Effector memory CD8-positive, alpha-beta T cell (primary cell): ENCODE measurements around the gene PCYT2.
"Not testable (repeated sequence)": the region's sequence is repeated elsewhere in the genome, so short reads cannot be mapped to it uniquely, and the experiment has no call there.

Experiments used
- ATAC-seq: fragments of 150-1000 bp; cut with Tn5 transposase; replicated peaks from 2 replicates; pipeline ENCODE4 v1.10.0; 2021; ENCODE audit warnings: mild to moderate bottlenecking, moderate library complexity
- DNase-seq, 3 experiments: peaks; one replicate each; pipeline ENCODE4 v3.0.0; 2021
- H3K27ac Mint-ChIP-seq, 2 donors: one replicate each; pipeline ENCODE4 v1.8.0; 2022; ENCODE audit warnings: mild to moderate bottlenecking in 2 of 2, mixed read lengths in 2 of 2, moderate library complexity in 2 of 2
- H3K27me3 Mint-ChIP-seq, 2 donors: one replicate each; pipeline ENCODE4 v1.8.0; 2022; ENCODE audit warnings: mixed read lengths in 2 of 2
- H3K36me3 Mint-ChIP-seq: one replicate; pipeline ENCODE4 v1.8.0; 2022; ENCODE audit warnings: mild to moderate bottlenecking, moderate library complexity, mixed read lengths; ENCODE audit not compliant: insufficient read depth
- H3K4me1 Mint-ChIP-seq, 2 donors: one replicate each; pipeline ENCODE4 v1.8.0; 2022; ENCODE audit warnings: low read depth in 2 of 2, mixed read lengths in 2 of 2
- H3K4me3 Mint-ChIP-seq, 2 donors: one replicate each; pipeline ENCODE4 v1.8.0; 2022; ENCODE audit warnings: mild to moderate bottlenecking in 2 of 2, mixed read lengths in 2 of 2, moderate library complexity in 2 of 2
- H3K9me3 Mint-ChIP-seq, 2 donors: one replicate each; pipeline ENCODE4 v1.8.0; 2022; ENCODE audit warnings: mixed read lengths in 2 of 2

Gene PCYT2

GRCh38 chr17:81918333-81918669 is 7.1 kb upstream of the PCYT2 start:
- peak; percentile 21 for ATAC-seq
- Mint-ChIP-seq H3K4me3 (peak overlapping the region; percentile 85 to 90), H3K27ac (peak overlapping the region; percentile 86 to 90), H3K36me3 (peaks cover 49% of the 10 kb centered on the region), H3K4me1 (peaks cover 16 to 20% of the 10 kb centered on the region in 2 donors)
- not testable (repeated sequence) for H3K9me3 Mint-ChIP-seq, DNase-seq, H3K27me3 Mint-ChIP-seq

- Mint-ChIP-seq H3K27me3 (no peaks in the 10 kb centered on the region), H3K4me1 (peaks cover 19 to 20% of the 10 kb centered on the region in 2 donors), H3K27ac (peak within 1 kb of the TSS; percentile 86 to 90), H3K9me3 (no peaks in the 10 kb centered on the region), H3K4me3 (peak within 1 kb of the TSS; percentile 85 to 90), H3K36me3 (peaks cover 54% of the 10 kb centered on the region)
- ATAC-seq: peak; percentile 91
- peak; percentile 65 to 71 (median 69) for DNase-seq
These were observed 6.5 kb upstream of the PCYT2 start, which contains the start of gene SIRT7 for GRCh38 chr17:81917565-81918332. Gene SIRT7 (minus strand): TSS chr17:81918176. CDS start chr17:81918131, 45 bp downstream.

- Mint-ChIP-seq H3K27me3 (no peaks in the 10 kb centered on the region), H3K9me3 (no peaks in the 10 kb centered on the region), H3K4me3 (peak overlapping the region; percentile 85 to 90), H3K27ac (peak overlapping the region in 1 of 2 donors; percentile 86), H3K4me1 (peaks cover 23 to 24% of the 10 kb centered on the region in 2 donors), H3K36me3 (peaks cover 63% of the 10 kb centered on the region)
- DNase-seq (no peak), ATAC-seq (no peak)
These were observed 5.2 kb upstream of the PCYT2 start for GRCh38 chr17:81916234-81917001.

GRCh38 chr17:81915331-81915730 is 4.1 kb upstream of the PCYT2 start:
- Mint-ChIP-seq H3K4me3 (peak overlapping the region in 1 of 2 donors; percentile 29), H3K27me3 (no peaks in the 10 kb centered on the region), H3K36me3 (peaks cover 54% of the 10 kb centered on the region), H3K27ac (no peak overlapping the region), H3K9me3 (no peaks in the 10 kb centered on the region), H3K4me1 (peaks cover 23 to 24% of the 10 kb centered on the region in 2 donors)
- DNase-seq (no peak), ATAC-seq (no peak)

GRCh38 chr17:81914103-81914850 is 3.1 kb upstream of the PCYT2 start:
- no peak for ATAC-seq
- peaks cover 49% of the 10 kb centered on the region for H3K36me3 Mint-ChIP-seq
- no peak overlapping the region for H3K27ac Mint-ChIP-seq
- H3K4me3 Mint-ChIP-seq: no peak overlapping the region
- H3K9me3 Mint-ChIP-seq: no peaks in the 10 kb centered on the region
- no peaks in the 10 kb centered on the region for H3K27me3 Mint-ChIP-seq
- no peak for DNase-seq
- peaks cover 27% of the 10 kb centered on the region in 2 donors for H3K4me1 Mint-ChIP-seq

GRCh38 chr17:81913394-81914102 is 2.3 kb upstream of the PCYT2 start:
- no peak for ATAC-seq

GRCh38 chr17:81912441-81913309 is 1.5 kb upstream of the PCYT2 start:
- H3K27ac Mint-ChIP-seq: peak overlapping the region in 1 of 2 donors; percentile 84
- peak overlapping the region in 1 of 2 donors; percentile 75 for H3K4me3 Mint-ChIP-seq
- peaks cover 45% of the 10 kb centered on the region for H3K36me3 Mint-ChIP-seq
- DNase-seq: no peak
- H3K27me3 Mint-ChIP-seq: no peaks in the 10 kb centered on the region
- H3K9me3 Mint-ChIP-seq: no peaks in the 10 kb centered on the region
- no peak for ATAC-seq
- peaks cover 19 to 22% of the 10 kb centered on the region in 2 donors for H3K4me1 Mint-ChIP-seq

More at GRCh38 chr17:81913394-81914102, 2.3 kb upstream of the PCYT2 start:
- H3K4me3 Mint-ChIP-seq: no peak overlapping the region
- H3K27me3 Mint-ChIP-seq: no peaks in the 10 kb centered on the region
- H3K27ac Mint-ChIP-seq: no peak overlapping the region
- no peak for DNase-seq
- H3K4me1 Mint-ChIP-seq: peaks cover 24 to 27% of the 10 kb centered on the region in 2 donors
- peaks cover 49% of the 10 kb centered on the region for H3K36me3 Mint-ChIP-seq
- H3K9me3 Mint-ChIP-seq: no peaks in the 10 kb centered on the region

GRCh38 chr17:81911969-81912368 is 770 bp upstream of the PCYT2 start:
- H3K4me1 Mint-ChIP-seq: peaks cover 14 to 18% of the 10 kb centered on the region in 2 donors
- peak overlapping the region; percentile 75 to 76 for H3K4me3 Mint-ChIP-seq
- ATAC-seq (no peak), DNase-seq (no peak)
- H3K27ac Mint-ChIP-seq: peak overlapping the region in 1 of 2 donors; percentile 84
- no peaks in the 10 kb centered on the region for H3K27me3 Mint-ChIP-seq
- H3K9me3 Mint-ChIP-seq: no peaks in the 10 kb centered on the region
- peaks cover 45% of the 10 kb centered on the region for H3K36me3 Mint-ChIP-seq

GRCh38 chr17:81910840-81911276 is 341 bp downstream of the PCYT2 start:
- H3K4me1 Mint-ChIP-seq: peaks cover 10 to 14% of the 10 kb centered on the region in 2 donors
- no peak overlapping the region for H3K27ac Mint-ChIP-seq
- no peaks in the 10 kb centered on the region for H3K9me3 Mint-ChIP-seq
- H3K4me3 Mint-ChIP-seq: peak overlapping the region; percentile 71 to 77
- ATAC-seq (no peak), DNase-seq (no peak)
- H3K36me3 Mint-ChIP-seq: peaks cover 37% of the 10 kb centered on the region
- H3K27me3 Mint-ChIP-seq: no peaks in the 10 kb centered on the region

GRCh38 chr17:81909966-81910839 is 996 bp downstream of the PCYT2 start:
- Mint-ChIP-seq H3K27me3 (no peaks in the 10 kb centered on the region), H3K36me3 (peaks cover 33% of the 10 kb centered on the region), H3K27ac (no peak overlapping the region), H3K9me3 (no peaks in the 10 kb centered on the region), H3K4me3 (peak overlapping the region; percentile 71 to 77), H3K4me1 (peaks cover 8 to 11% of the 10 kb centered on the region in 2 donors)
- DNase-seq: no peak
- no peak for ATAC-seq

- H3K36me3 Mint-ChIP-seq: peaks cover 25% of the 10 kb centered on the region
- H3K27ac Mint-ChIP-seq: no peak overlapping the region
- no peaks in the 10 kb centered on the region for H3K27me3 Mint-ChIP-seq
- H3K4me3 Mint-ChIP-seq: peak overlapping the region in 1 of 2 donors; percentile 71
- ATAC-seq (no peak), DNase-seq (no peak)
- H3K9me3 Mint-ChIP-seq: no peaks in the 10 kb centered on the region
- H3K4me1 Mint-ChIP-seq: peaks cover 8 to 11% of the 10 kb centered on the region in 2 donors
These were observed 2.0 kb downstream of the PCYT2 start for GRCh38 chr17:81909231-81909630.
